GM10266 (cell line): ENCODE data around the gene KRTAP4-5.
"Not testable (repeated sequence)": the region's sequence is repeated elsewhere in the genome, so short reads cannot be mapped to it uniquely, and the experiment has no call there.

Source experiments
- DNase-seq: peaks from one replicate; pipeline ENCODE4 v3.0.0; 2012; ENCODE audit errors: extremely low spot score
- CTCF ChIP-seq: IDR thresholded peaks from 2 replicates; pipeline ENCODE4 v1.5.1; 2012; ENCODE audit warnings: mild to moderate bottlenecking, low read depth; ENCODE audit not compliant: control insufficient read depth, insufficient read depth; ENCODE audit errors: missing control alignments

KRTAP4-5 gene

GRCh38 chr17:41118721-41119120 lies 30.9 kb downstream of the KRTAP4-5 start:
- no peak for TF ChIP-seq CTCF
- DNase-seq, result no peak

- DNase-seq, result not testable (repeated sequence)
Observed at GRCh38 chr17:41117846-41118386, 31.7 kb downstream of the KRTAP4-5 start, which contains the start of gene KRTAP4-11. TSS of gene KRTAP4-11 (minus strand) at chr17:41118373. CDS start at chr17:41118315, 58 bp downstream.

- TF ChIP-seq CTCF, result no peak
- no peak for DNase-seq
Observed at GRCh38 chr17:41116297-41116696, 33.3 kb downstream of the KRTAP4-5 start.

- TF ChIP-seq CTCF, result no peak
- DNase-seq, result no peak
Observed at GRCh38 chr17:41111151-41111885, 38.3 kb downstream of the KRTAP4-5 start.

GRCh38 chr17:41108728-41109386 lies 40.8 kb downstream of the KRTAP4-5 start:
- DNase-seq, result not testable (repeated sequence)

- no peak for TF ChIP-seq CTCF
- DNase-seq, result no peak
Observed at GRCh38 chr17:41107941-41108450, 41.6 kb downstream of the KRTAP4-5 start.

GRCh38 chr17:41105347-41105746 lies 44.3 kb downstream of the KRTAP4-5 start, which contains the start of gene KRTAP4-9:
TSS of gene KRTAP4-9 (plus strand) at chr17:41105389. CDS start at chr17:41105389, 0 bp downstream.
- not testable (repeated sequence) for DNase-seq

GRCh38 chr17:41104386-41105038 lies 45.1 kb downstream of the KRTAP4-5 start:
- not testable (repeated sequence) for DNase-seq

GRCh38 chr17:41103896-41104295 lies 45.7 kb downstream of the KRTAP4-5 start:
- no peak for TF ChIP-seq CTCF
- no peak for DNase-seq
